GM12891 (cell line): ENCODE data around the gene PCSK6.

Experiments
- PAX5 ChIP-seq: IDR thresholded peaks from 2 replicates; pipeline ENCODE4 v1.6.1; 2011; ENCODE audit warnings: low read length, moderate library complexity, mild to moderate bottlenecking; ENCODE audit not compliant: insufficient read depth, severe bottlenecking
- POLR2A ChIP-seq: IDR thresholded peaks from 2 replicates; pipeline ENCODE4 v1.6.1; 2011; ENCODE audit warnings: low read depth, low read length, control low read depth
- POLR2AphosphoS5 ChIP-seq: IDR thresholded peaks from 2 replicates; pipeline ENCODE4 v1.6.1; 2011; ENCODE audit warnings: low read depth, low read length, control low read depth
- SPI1 ChIP-seq: IDR thresholded peaks from 2 replicates; pipeline ENCODE4 v1.6.1; 2011; ENCODE audit warnings: low read depth, low read length, control low read depth

- TF ChIP-seq POLR2AphosphoS5 (no peak), PAX5 (no peak), POLR2A (no peak), SPI1 (no peak)
Measured at GRCh38 chr15:101371081-101371480, 118.4 kb downstream of the PCSK6 start.
